Epithelial cell of proximal tubule (primary cell): ENCODE measurements around the gene PPP4R1. TPM values are rescaled to one million over a fixed set of nuclear protein-coding genes. Genes with fewer than 3 reads are reported as not detected.

Source experiments
- DNase-seq: peaks from one replicate; pipeline ENCODE4 v3.0.0-alpha.2; 2011; ENCODE audit warnings: low read depth
- H3K4me3 ChIP-seq: 2 replicates; pipeline ENCODE4 v1.5.1; 2011; ENCODE audit warnings: low read depth, mild to moderate bottlenecking, low read length
- CTCF ChIP-seq: conservative IDR thresholded peaks from 2 replicates; pipeline ENCODE4 v1.5.1; 2012; ENCODE audit warnings: low read depth, mild to moderate bottlenecking, low read length
- total RNA-seq: library from RNA; depleted of rRNA; stranded (reverse); fragments of >200 nt; gene quantifications from 2 replicates; pipeline ENCODE4 v1.2.3, GENCODE V29; 2015

The PPP4R1 gene
- total RNA-seq, 1 donor from 2014 or later = 82.0 TPM

DNA sequence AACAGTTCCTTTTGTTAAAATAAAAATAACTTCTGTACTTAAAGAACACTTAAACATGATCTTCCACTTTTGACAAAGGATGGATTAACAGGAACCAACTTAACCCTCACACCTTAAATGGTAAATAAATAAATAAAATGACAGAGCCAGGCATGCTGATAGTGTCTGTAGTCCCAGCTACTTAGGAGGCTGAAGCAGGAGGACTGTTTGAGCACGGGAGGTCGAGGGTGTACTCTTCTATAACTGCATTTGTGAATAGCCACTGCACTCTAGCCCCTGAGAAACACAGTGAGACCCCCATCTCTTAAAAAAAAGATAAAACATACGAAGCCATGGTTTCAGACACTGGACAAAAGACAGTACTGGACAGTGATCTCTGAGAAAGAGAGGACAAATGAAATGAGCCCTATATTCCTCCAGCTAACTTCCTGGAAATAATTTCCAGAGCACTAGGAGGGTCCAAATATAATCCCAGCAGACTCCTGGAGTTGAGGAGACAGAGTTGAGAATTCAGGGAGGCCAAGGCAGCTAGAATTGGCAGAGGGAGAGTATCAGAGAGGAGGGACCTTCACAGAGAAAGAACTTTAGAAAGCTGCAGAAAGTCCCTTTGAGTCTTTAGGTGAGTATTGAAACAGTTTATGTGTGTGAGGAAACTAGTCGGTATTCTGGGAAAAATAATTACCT is 17.4 kb downstream of the PPP4R1 start:
- no peak for TF ChIP-seq CTCF
- no peak for DNase-seq
- no peak overlapping the region for H3K4me3 ChIP-seq

GRCh38 chr18:9596226-9596625 is 18.1 kb downstream of the PPP4R1 start:
- TF ChIP-seq CTCF = no peak
- no peak overlapping the region for H3K4me3 ChIP-seq
- no peak for DNase-seq

DNA sequence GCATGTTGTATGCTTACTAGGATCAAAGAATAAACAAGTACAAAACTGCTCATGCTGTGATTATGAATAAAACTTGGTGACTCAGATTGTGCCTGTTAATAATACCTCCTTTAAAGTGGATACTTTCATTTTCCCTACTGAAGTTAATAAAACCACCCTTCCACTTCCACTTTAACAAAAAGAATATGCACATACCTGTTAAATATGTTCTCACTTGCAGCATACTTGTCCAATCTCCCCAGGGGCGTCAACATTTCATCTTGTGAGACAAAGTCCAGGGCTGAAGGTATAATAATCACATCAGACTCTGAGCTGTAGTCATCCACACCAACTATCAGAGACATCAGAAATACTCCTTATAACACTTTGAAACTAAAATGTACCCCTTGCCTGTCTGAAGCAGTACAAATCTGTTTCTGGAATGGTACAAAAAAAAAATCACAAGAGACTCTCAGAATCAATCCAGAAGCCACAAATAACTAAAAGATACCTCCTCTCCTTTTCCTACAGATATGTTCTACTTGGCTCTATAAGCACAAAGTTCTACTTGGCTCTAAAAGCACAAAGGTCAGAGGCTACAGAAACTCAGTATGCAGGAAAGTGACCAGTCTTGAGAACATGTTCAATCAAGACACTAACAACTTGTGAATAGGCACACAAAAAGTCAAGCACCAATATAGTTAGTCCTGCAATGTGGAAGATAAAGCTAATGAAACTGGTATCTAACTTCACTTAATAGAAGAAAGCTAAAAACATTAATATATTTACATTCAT is 19.3 kb downstream of the PPP4R1 start:
- H3K4me3 ChIP-seq = no peak overlapping the region
- no peak for DNase-seq
- TF ChIP-seq CTCF = no peak

DNA sequence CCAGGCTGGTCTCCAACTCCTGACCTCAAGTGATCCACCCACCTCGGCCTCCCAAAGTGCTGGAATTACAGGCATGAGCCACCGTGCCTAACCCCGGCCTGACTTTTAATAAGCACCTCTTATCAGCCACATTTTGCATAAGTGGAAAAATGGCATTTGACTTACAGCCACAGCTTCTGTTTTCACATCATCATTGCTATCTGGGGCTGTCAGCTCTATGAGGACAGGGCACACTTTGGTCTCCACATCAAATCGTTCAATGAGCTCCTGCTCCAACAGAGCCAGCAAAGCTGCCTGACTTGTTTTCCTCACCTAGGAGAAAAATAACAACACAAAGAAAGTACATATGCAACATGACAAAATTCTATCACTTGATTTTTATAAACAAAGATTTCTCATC is 26.4 kb downstream of the PPP4R1 start:
- no peak for DNase-seq
- H3K4me3 ChIP-seq = no peak overlapping the region
- TF ChIP-seq CTCF = no peak

- no peak overlapping the region for H3K4me3 ChIP-seq
- DNase-seq = no peak
- no peak for TF ChIP-seq CTCF
Observed at GRCh38 chr18:9586814-9587213, 27.5 kb downstream of the PPP4R1 start.

DNA sequence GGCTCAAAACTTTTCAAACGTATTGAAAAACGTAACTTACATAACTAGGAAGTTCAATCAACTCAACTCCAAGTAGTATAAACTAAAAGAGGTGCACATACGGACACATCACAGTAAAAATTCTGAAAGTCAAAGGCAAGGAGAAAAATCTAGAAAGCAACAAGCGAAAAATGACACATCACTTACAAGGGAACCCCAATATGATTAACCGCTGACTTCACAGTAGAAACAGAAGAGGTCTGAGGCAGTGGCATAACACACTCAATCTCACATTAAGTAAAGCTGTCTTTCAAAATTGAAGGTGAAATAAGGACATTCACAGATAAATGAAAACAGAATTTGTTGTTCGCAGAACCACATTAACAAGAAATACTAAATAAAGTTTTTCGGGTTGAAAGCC is 32.7 kb downstream of the PPP4R1 start:
- no peak overlapping the region for H3K4me3 ChIP-seq
- no peak for DNase-seq
- no peak for TF ChIP-seq CTCF
